GM23248 (cell line): Measurements from ENCODE around the gene SIGLEC11.

Experiments
- EZH2 ChIP-seq: fragments of 200-600 bp; sonication (generic); IDR thresholded peaks from 2 replicates; pipeline ENCODE4 v1.6.1; 2018; ENCODE audit warnings: antibody characterized with exemption, mild to moderate bottlenecking; ENCODE audit not compliant: insufficient read depth, poor library complexity, severe bottlenecking
- EZH2phosphoT487 ChIP-seq: fragments of 200-600 bp; sonication (generic); IDR thresholded peaks from 2 replicates; pipeline ENCODE4 v1.6.1; 2018; ENCODE audit warnings: antibody characterized with exemption, moderate library complexity, mild to moderate bottlenecking, low read depth; ENCODE audit not compliant: insufficient read depth

- no peak for TF ChIP-seq EZH2phosphoT487
- no peak for TF ChIP-seq EZH2
Observed at GRCh38 chr19:49921871-49922795, 38.8 kb downstream of the SIGLEC11 start.
